Ammon's horn (tissue), 1 donor: Measurements from ENCODE around the gene RYR1.
A peak's percentile ranks its signal among the peaks of the same experiment; 100 is the strongest.
"Not testable (repeated sequence)": the region's sequence is repeated elsewhere in the genome, so short reads cannot be mapped to it uniquely, and the experiment has no call there.

ENCODE experiments used
- DNase-seq: peaks from one replicate; pipeline ENCODE4 v3.0.0-alpha.2; 2016; ENCODE audit warnings: low spot score

RYR1 gene

GRCh38 chr19:38400361-38400760 is 33.1 kb upstream of the RYR1 start:
- DNase-seq, result no peak

- DNase-seq, result no peak
Measured at GRCh38 chr19:38401148-38401547, 32.3 kb upstream of the RYR1 start.

- no peak for DNase-seq
Measured at GRCh38 chr19:38402623-38402966, 30.9 kb upstream of the RYR1 start.

GRCh38 chr19:38402967-38403674 is 30.4 kb upstream of the RYR1 start, which contains the start of gene FAM98C:
Gene FAM98C (plus strand): TSS chr19:38403093. CDS start chr19:38403154, 61 bp downstream.
- peak; percentile 97 for DNase-seq

- DNase-seq, result no peak
Measured at GRCh38 chr19:38404858-38405257, 28.6 kb upstream of the RYR1 start.

GRCh38 chr19:38405276-38405675 is 28.2 kb upstream of the RYR1 start:
- DNase-seq, result no peak

- DNase-seq, result no peak
Measured at GRCh38 chr19:38409631-38410133, 23.8 kb upstream of the RYR1 start.

GRCh38 chr19:38410407-38410806 is 23.1 kb upstream of the RYR1 start:
- DNase-seq, result not testable (repeated sequence)

GRCh38 chr19:38411041-38411712 is 22.3 kb upstream of the RYR1 start:
- no peak for DNase-seq

GRCh38 chr19:38411898-38412297 is 21.6 kb upstream of the RYR1 start:
- DNase-seq, result not testable (repeated sequence)

- DNase-seq, result no peak
Measured at GRCh38 chr19:38412491-38412890, 21.0 kb upstream of the RYR1 start.

- DNase-seq, result no peak
Measured at GRCh38 chr19:38412961-38413360, 20.5 kb upstream of the RYR1 start.

GRCh38 chr19:38413416-38413815 is 20.1 kb upstream of the RYR1 start:
- DNase-seq, result no peak

GRCh38 chr19:38417146-38417543 is 16.3 kb upstream of the RYR1 start:
- DNase-seq, result no peak

GRCh38 chr19:38417544-38418506 is 15.7 kb upstream of the RYR1 start:
- DNase-seq, result peak; percentile 36

- DNase-seq, result no peak
Measured at GRCh38 chr19:38420935-38421334, 12.6 kb upstream of the RYR1 start.

GRCh38 chr19:38421856-38422255 is 11.6 kb upstream of the RYR1 start:
- no peak for DNase-seq

GRCh38 chr19:38422438-38422837 is 11.1 kb upstream of the RYR1 start:
- DNase-seq, result no peak

- no peak for DNase-seq
Measured at GRCh38 chr19:38424272-38424671, 9.2 kb upstream of the RYR1 start.

- DNase-seq, result no peak
Measured at GRCh38 chr19:38425222-38425809, 8.2 kb upstream of the RYR1 start.

GRCh38 chr19:38425810-38426466 is 7.6 kb upstream of the RYR1 start, which contains the start of gene RASGRP4:
Gene RASGRP4 (minus strand): TSS chr19:38426219. CDS start chr19:38426091, 128 bp downstream.
- peak; percentile 21 for DNase-seq
